GM19452 (cell line): ENCODE measurements around the gene SERPINB10.

Experiments used
- ATAC-seq: cut with Tn5 transposase; IDR thresholded peaks from one replicate; pipeline ENCODE4 v1.9.1; 2021; ENCODE audit not compliant: unreplicated experiment

SERPINB10 gene

GRCh38 chr18:63979409-63979920 is 71.7 kb downstream of the SERPINB10 start:
- ATAC-seq: peak; percentile 56

GRCh38 chr18:63980027-63980426 is 72.3 kb downstream of the SERPINB10 start:
- ATAC-seq: no peak

GRCh38 chr18:63980896-63981460 is 73.2 kb downstream of the SERPINB10 start:
- ATAC-seq: no peak

GRCh38 chr18:63981719-63982118 is 74.0 kb downstream of the SERPINB10 start:
- ATAC-seq: no peak

GRCh38 chr18:63982361-63982760 is 74.6 kb downstream of the SERPINB10 start:
- ATAC-seq: no peak
